ENCODE data around the gene PRDX2.

DNA sequence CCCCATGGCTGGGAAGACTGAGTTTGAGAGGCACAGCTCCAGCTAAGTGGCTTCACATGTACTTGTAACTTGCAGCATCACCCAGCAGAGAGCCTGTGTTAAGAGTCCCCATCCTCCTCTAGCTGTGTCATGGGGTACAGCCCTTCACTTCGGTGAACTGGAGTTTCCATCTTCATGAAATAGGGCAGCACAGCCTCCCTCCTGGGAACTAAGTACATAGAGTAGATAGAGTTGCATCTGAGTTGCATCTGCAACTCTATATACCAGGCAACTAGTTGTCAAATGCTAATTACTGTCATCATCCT lies 1.2 kb downstream of the PRDX2 start:
- TF ChIP-seq, protein P1, sequence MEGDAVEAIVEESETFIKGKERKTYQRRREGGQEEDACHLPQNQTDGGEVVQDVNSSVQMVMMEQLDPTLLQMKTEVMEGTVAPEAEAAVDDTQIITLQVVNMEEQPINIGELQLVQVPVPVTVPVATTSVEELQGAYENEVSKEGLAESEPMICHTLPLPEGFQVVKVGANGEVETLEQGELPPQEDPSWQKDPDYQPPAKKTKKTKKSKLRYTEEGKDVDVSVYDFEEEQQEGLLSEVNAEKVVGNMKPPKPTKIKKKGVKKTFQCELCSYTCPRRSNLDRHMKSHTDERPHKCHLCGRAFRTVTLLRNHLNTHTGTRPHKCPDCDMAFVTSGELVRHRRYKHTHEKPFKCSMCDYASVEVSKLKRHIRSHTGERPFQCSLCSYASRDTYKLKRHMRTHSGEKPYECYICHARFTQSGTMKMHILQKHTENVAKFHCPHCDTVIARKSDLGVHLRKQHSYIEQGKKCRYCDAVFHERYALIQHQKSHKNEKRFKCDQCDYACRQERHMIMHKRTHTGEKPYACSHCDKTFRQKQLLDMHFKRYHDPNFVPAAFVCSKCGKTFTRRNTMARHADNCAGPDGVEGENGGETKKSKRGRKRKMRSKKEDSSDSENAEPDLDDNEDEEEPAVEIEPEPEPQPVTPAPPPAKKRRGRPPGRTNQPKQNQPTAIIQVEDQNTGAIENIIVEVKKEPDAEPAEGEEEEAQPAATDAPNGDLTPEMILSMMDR (IDR thresholded peaks at IDR 0.05), result no peak
- no peak for TF ChIP-seq POLR2AphosphoS5 (IDR thresholded peaks at IDR 0.05; ENCODE audit: low read depth, low read length)
- no peak for TF ChIP-seq SIN3A (IDR thresholded peaks at IDR 0.05; ENCODE audit: borderline replicate concordance, low read depth, low read length)
- no peak for TF ChIP-seq MXI1 (IDR thresholded peaks at IDR 0.05; ENCODE audit: low read depth, low read length)
- TF ChIP-seq, protein P2, sequence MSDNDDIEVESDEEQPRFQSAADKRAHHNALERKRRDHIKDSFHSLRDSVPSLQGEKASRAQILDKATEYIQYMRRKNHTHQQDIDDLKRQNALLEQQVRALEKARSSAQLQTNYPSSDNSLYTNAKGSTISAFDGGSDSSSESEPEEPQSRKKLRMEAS (IDR thresholded peaks at IDR 0.05; ENCODE audit: low read depth), result no peak
- no peak for TF ChIP-seq TAF1 (IDR thresholded peaks at IDR 0.05; ENCODE audit: borderline replicate concordance, low read depth, low read length)
- TF ChIP-seq TEAD4 (IDR thresholded peaks at IDR 0.05; ENCODE audit: borderline replicate concordance, insufficient read depth), result no peak
- TF ChIP-seq, protein P3, sequence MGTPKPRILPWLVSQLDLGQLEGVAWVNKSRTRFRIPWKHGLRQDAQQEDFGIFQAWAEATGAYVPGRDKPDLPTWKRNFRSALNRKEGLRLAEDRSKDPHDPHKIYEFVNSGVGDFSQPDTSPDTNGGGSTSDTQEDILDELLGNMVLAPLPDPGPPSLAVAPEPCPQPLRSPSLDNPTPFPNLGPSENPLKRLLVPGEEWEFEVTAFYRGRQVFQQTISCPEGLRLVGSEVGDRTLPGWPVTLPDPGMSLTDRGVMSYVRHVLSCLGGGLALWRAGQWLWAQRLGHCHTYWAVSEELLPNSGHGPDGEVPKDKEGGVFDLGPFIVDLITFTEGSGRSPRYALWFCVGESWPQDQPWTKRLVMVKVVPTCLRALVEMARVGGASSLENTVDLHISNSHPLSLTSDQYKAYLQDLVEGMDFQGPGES (IDR thresholded peaks at IDR 0.05; ENCODE audit: low read depth, low read length), result no peak
- TF ChIP-seq EZH2phosphoT487 (IDR thresholded peaks at IDR 0.05; ENCODE audit: borderline replicate concordance, low read depth), result no peak
- no peak for TF ChIP-seq EP300 (IDR thresholded peaks at IDR 0.05; ENCODE audit: borderline replicate concordance in 1 of 2, low read depth in 1 of 2, low read length in 1 of 2)
- no peak for TF ChIP-seq JUND (IDR thresholded peaks at IDR 0.05)
- TF ChIP-seq, protein P4, sequence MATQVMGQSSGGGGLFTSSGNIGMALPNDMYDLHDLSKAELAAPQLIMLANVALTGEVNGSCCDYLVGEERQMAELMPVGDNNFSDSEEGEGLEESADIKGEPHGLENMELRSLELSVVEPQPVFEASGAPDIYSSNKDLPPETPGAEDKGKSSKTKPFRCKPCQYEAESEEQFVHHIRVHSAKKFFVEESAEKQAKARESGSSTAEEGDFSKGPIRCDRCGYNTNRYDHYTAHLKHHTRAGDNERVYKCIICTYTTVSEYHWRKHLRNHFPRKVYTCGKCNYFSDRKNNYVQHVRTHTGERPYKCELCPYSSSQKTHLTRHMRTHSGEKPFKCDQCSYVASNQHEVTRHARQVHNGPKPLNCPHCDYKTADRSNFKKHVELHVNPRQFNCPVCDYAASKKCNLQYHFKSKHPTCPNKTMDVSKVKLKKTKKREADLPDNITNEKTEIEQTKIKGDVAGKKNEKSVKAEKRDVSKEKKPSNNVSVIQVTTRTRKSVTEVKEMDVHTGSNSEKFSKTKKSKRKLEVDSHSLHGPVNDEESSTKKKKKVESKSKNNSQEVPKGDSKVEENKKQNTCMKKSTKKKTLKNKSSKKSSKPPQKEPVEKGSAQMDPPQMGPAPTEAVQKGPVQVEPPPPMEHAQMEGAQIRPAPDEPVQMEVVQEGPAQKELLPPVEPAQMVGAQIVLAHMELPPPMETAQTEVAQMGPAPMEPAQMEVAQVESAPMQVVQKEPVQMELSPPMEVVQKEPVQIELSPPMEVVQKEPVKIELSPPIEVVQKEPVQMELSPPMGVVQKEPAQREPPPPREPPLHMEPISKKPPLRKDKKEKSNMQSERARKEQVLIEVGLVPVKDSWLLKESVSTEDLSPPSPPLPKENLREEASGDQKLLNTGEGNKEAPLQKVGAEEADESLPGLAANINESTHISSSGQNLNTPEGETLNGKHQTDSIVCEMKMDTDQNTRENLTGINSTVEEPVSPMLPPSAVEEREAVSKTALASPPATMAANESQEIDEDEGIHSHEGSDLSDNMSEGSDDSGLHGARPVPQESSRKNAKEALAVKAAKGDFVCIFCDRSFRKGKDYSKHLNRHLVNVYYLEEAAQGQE (IDR thresholded peaks at IDR 0.05; ENCODE audit: low read depth, low read length), result no peak
- TF ChIP-seq RAD21 (IDR thresholded peaks at IDR 0.05; ENCODE audit: low read length), result no peak
- TF ChIP-seq GATA2 (CRISPR knock-in tag; IDR thresholded peaks at IDR 0.05), result no peak
